Smooth muscle cell (in vitro differentiated cells): Measurements from ENCODE around the gene TGM5. TPM values are rescaled to one million over a fixed set of nuclear protein-coding genes. Genes with fewer than 3 reads are reported as not detected.
A peak's percentile ranks its signal among the peaks of the same experiment; 100 is the strongest.

Experiments used
- DNase-seq: peaks from one replicate; lab custom pipeline; 2025; ENCODE audit not compliant: unreplicated experiment; lab: John Stamatoyannopoulos, UW
- H2AFZ ChIP-seq: fragments of 200-600 bp; sonication (generic); 2 replicates; pipeline ENCODE4 v1.6.0; 2016; ENCODE audit warnings: antibody characterized with exemption, low read depth, mild to moderate bottlenecking
- H3F3A ChIP-seq: fragments of 200-600 bp; sonication (generic); 2 replicates; pipeline ENCODE4 v1.6.0; 2017; ENCODE audit warnings: antibody characterized with exemption, low read depth
- H3K27ac ChIP-seq: fragments of 200-600 bp; sonication (generic); 2 replicates; pipeline ENCODE4 v1.5.1; 2016; ENCODE audit warnings: low read depth, mild to moderate bottlenecking
- H3K27me3 ChIP-seq: fragments of 200-600 bp; sonication (generic); 2 replicates; pipeline ENCODE4 v1.6.1; 2016; ENCODE audit warnings: low read depth, mild to moderate bottlenecking
- H3K36me3 ChIP-seq: fragments of 200-600 bp; sonication (generic); 2 replicates; pipeline ENCODE4 v1.5.1; 2016; ENCODE audit warnings: low read depth
- H3K4me1 ChIP-seq: fragments of 200-600 bp; sonication (generic); 2 replicates; pipeline ENCODE4 v1.5.1; 2016; ENCODE audit warnings: low read depth
- H3K4me2 ChIP-seq: fragments of 200-600 bp; sonication (generic); 2 replicates; pipeline ENCODE4 v1.6.0; 2016; ENCODE audit warnings: mild to moderate bottlenecking
- H3K4me3 ChIP-seq: fragments of 200-600 bp; sonication (generic); 2 replicates; pipeline ENCODE4 v1.5.1; 2016; ENCODE audit warnings: mild to moderate bottlenecking
- H3K79me2 ChIP-seq: fragments of 200-600 bp; sonication (generic); 2 replicates; pipeline ENCODE4 v1.6.0; 2016; ENCODE audit warnings: low read depth, mild to moderate bottlenecking
- H3K9ac ChIP-seq: fragments of 200-600 bp; sonication (generic); 2 replicates; pipeline ENCODE4 v1.6.0; 2016; ENCODE audit warnings: low read depth
- H3K9me3 ChIP-seq: fragments of 200-600 bp; sonication (generic); replicated peaks from 2 replicates; pipeline ENCODE4 v1.5.1; 2016; ENCODE audit warnings: low read depth
- H4K20me1 ChIP-seq: fragments of 200-600 bp; sonication (generic); 2 replicates; pipeline ENCODE4 v1.6.0; 2016; ENCODE audit warnings: low read depth
- WGBS: methylation state at CpG from one replicate; pipeline ENCODE4 v1.1.7; 2016; ENCODE audit warnings: low lambda C conversion rate; 5-methylcytosine and 5-hydroxymethylcytosine counted together
- polyA plus RNA-seq: library from polyadenylated mRNA; unstranded; fragments of >200 nt; fragmentation: Nextera tagmentation; extraction: Ambion mirVana; gene quantifications from 2 replicates; pipeline ENCODE4 v1.2.1, GENCODE V29; 2016
- total RNA-seq: library from RNA; depleted of rRNA; stranded (reverse); fragments of >200 nt; gene quantifications from 2 replicates; pipeline ENCODE4 v1.2.3, GENCODE V29; 2014
- TF ChIP-seq, protein P1 (sequence below): fragments of 200-600 bp; sonication (generic); IDR thresholded peaks from 2 replicates; pipeline ENCODE4 v1.5.1; 2017; ENCODE audit warnings: borderline replicate concordance, mild to moderate bottlenecking, antibody characterized with exemption; ENCODE audit not compliant: insufficient read depth, poor library complexity, severe bottlenecking

Gene TGM5
- total and polyA plus RNA-seq, 2 experiments from 2014 or later: 0.08 to 2.5 TPM

DNA sequence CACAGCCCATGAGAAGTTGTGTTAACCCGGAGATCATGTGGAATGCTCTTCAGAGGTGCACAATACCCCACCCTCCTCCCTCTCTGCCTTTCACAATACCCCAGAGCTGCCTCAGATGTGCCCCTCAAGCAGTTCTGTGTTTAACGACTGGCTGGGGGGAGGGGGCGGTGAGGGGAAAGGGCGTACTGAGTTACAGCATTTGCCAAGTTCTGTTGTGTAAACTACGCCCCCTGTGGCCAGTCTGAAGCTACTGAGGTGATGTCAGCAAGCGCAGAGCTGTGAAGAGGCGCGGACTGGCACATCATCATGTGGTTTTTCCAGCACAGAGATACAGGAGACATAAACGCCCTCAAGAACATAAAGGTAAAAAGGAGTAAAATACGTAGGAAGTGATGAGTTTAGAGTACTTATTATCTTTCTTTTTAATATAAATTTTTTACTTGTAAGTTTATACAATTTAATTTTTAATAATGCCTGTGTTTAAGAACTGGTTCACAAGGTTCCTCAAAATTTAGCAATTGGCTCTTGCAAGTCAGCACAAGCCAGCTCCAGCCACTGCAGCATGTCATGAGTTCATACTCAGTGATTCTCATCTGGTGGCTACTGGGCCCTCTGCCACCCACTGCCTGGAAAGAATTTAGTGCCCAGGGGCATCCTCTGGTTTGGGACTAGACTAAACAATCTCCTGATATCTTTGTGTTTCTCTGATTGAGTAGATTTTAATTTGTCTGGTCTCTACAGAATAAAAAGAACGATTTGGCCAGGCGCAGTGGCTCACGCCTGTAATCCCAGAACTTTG, 47.6 kb downstream of the TGM5 start:
- H3K27ac ChIP-seq: no peak overlapping the region
- H3K4me2 ChIP-seq: no peak overlapping the region
- no peaks in the 10 kb centered on the region for H3F3A ChIP-seq
- no peaks in the 10 kb centered on the region for H3K9me3 ChIP-seq
- peaks cover 4% of the 10 kb centered on the region for H3K4me1 ChIP-seq
- TF ChIP-seq, protein P1, sequence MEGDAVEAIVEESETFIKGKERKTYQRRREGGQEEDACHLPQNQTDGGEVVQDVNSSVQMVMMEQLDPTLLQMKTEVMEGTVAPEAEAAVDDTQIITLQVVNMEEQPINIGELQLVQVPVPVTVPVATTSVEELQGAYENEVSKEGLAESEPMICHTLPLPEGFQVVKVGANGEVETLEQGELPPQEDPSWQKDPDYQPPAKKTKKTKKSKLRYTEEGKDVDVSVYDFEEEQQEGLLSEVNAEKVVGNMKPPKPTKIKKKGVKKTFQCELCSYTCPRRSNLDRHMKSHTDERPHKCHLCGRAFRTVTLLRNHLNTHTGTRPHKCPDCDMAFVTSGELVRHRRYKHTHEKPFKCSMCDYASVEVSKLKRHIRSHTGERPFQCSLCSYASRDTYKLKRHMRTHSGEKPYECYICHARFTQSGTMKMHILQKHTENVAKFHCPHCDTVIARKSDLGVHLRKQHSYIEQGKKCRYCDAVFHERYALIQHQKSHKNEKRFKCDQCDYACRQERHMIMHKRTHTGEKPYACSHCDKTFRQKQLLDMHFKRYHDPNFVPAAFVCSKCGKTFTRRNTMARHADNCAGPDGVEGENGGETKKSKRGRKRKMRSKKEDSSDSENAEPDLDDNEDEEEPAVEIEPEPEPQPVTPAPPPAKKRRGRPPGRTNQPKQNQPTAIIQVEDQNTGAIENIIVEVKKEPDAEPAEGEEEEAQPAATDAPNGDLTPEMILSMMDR: peak; percentile 46
- peaks cover 2% of the 10 kb centered on the region for H3K27me3 ChIP-seq
- no peaks in the 10 kb centered on the region for H3K36me3 ChIP-seq
- H4K20me1 ChIP-seq: no peaks in the 10 kb centered on the region
- H3K4me3 ChIP-seq: no peak overlapping the region
- 47% methylated on average over 13 of the region's 13 CpGs for WGBS
- H2AFZ ChIP-seq: no peak overlapping the region
- H3K79me2 ChIP-seq: no peaks in the 10 kb centered on the region
- no peak overlapping the region for H3K9ac ChIP-seq
- no peak for DNase-seq

GRCh38 chr15:43215961-43216360, 50.8 kb downstream of the TGM5 start:
- Histone ChIP-seq H3K4me2 (no peak overlapping the region), H3K27me3 (no peaks in the 10 kb centered on the region), H3K9ac (no peak overlapping the region), H3K4me3 (no peak overlapping the region), H3K9me3 (no peaks in the 10 kb centered on the region), H3K36me3 (no peaks in the 10 kb centered on the region), H3F3A (no peaks in the 10 kb centered on the region), H3K79me2 (no peaks in the 10 kb centered on the region), H3K4me1 (peaks cover 4% of the 10 kb centered on the region), H4K20me1 (no peaks in the 10 kb centered on the region), H2AFZ (no peak overlapping the region), H3K27ac (no peak overlapping the region)
- WGBS: 87% methylated on average over 7 of the region's 7 CpGs
- no peak for DNase-seq
- TF ChIP-seq, protein P1: no peak

DNA sequence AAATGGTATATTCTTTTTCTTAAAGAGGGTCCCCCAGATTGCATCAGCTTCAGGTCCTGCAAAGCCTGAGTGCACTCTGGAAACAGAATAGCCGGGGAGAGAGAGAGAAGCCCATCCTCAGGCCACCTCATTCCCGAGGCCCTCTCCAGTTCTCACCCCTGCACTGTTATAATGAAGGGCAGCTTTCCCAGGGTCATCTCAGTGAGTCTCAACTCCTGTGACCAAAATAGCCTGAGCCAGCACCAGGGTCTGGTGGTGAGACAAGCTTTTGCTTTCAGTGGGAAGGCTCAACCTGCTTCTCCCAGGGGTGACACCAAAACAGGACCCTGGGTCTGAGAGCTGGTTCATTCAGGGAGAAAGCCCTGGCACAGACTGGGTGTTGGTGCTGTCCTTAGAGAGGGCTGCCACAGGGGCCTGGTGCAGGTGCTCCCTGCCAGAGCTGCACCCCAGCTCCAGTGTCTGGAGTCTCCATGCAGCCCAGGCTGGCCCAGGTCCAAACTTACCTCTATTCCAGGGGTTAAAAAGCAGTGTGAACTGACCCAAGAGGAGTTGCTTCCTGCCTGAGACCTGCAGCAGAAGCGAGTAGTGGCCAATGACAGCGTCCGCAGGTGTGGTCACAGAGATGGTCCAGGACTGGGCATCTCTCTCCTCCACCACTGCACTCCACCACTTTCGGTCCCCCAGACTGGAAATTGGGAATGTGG, 52.0 kb downstream of the TGM5 start:
- Histone ChIP-seq H2AFZ (no peak overlapping the region), H3K9ac (no peak overlapping the region), H3K36me3 (no peaks in the 10 kb centered on the region), H3K79me2 (no peaks in the 10 kb centered on the region), H4K20me1 (no peaks in the 10 kb centered on the region), H3K4me1 (peaks cover 4% of the 10 kb centered on the region), H3K27me3 (peaks cover 8% of the 10 kb centered on the region), H3F3A (no peaks in the 10 kb centered on the region), H3K4me2 (no peak overlapping the region), H3K4me3 (no peak overlapping the region), H3K27ac (no peak overlapping the region), H3K9me3 (no peaks in the 10 kb centered on the region)
- no peak for DNase-seq
- TF ChIP-seq, protein P1: no peak
- WGBS: 95% methylated on average over 6 of the region's 6 CpGs
